GM21515 (cell line): ENCODE results near the gene NFE2L1.

Experiments used
- ATAC-seq: cut with Tn5 transposase; IDR thresholded peaks from one replicate; pipeline ENCODE4 v1.9.1; 2021; ENCODE audit not compliant: unreplicated experiment

NFE2L1 gene

GRCh38 chr17:48107137-48108055 is 59.2 kb downstream of the NFE2L1 start, which contains the start of gene SNX11:
Gene SNX11, plus strand, starts transcription at chr17:48107766. Its CDS starts 4,278 bp downstream, at chr17:48112044.
- peak; percentile 74 for ATAC-seq

DNA sequence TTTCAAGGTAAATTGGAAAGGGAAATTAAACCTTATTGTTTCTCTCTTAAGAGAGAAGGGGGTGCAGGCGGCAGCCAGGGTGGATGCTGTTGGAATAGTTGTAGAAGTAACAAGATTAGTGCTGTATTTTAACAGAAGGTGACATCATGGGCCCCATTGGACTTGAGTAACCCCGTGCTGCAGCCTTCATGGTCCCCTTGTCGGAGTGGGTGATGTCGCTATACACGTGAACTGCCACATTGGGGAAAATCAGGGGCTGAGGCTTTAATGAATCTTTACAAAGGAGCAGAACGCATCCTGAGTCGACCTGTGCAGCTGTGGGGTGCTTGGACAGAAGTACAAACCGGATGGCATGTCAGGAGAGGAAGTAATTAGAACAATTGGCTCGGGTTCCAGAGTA is 62.6 kb downstream of the NFE2L1 start:
- ATAC-seq = no peak
